Measurements from ENCODE around the gene RMP24.
A peak's percentile ranks its signal among the peaks of the same experiment; 100 is the strongest.

Gene RMP24

GRCh38 chr18:35949090-35949489 is 23.4 kb upstream of the RMP24 start:
- no peaks in the 10 kb centered on the region for H3K27me3 ChIP-seq (ENCODE audit: insufficient read depth, low read length, poor library complexity, severe bottlenecking)
- no peaks in the 10 kb centered on the region for H3K79me2 ChIP-seq (ENCODE audit: insufficient read depth, low read length)
- TF ChIP-seq CTCF (conservative IDR thresholded peaks at IDR 0.05; ENCODE audit: low read length) (no peak), EZH2phosphoT487 (IDR thresholded peaks at IDR 0.05; ENCODE audit: borderline replicate concordance) (no peak)
- H3K9ac ChIP-seq (ENCODE audit: low read depth, low read length, poor library complexity, severe bottlenecking): no peak overlapping the region
- no peaks in the 10 kb centered on the region for H3F3A ChIP-seq (ENCODE audit: low read depth)
- no peak overlapping the region for H3K4me2 ChIP-seq (ENCODE audit: low read depth, low read length, poor library complexity, severe bottlenecking)
- H3K9me2 ChIP-seq (replicated peaks; ENCODE audit: low read depth, low read length): no peaks in the 10 kb centered on the region
- no peaks in the 10 kb centered on the region for H3K4me1 ChIP-seq (ENCODE audit: insufficient read depth, low read length, poor library complexity, severe bottlenecking)
- H4K20me1 ChIP-seq (ENCODE audit: insufficient read depth, low read length, poor library complexity, severe bottlenecking): no peaks in the 10 kb centered on the region
- H3K9me3 ChIP-seq (ENCODE audit: insufficient read depth, low read depth, low read length): no peaks in the 10 kb centered on the region
- H2AFZ ChIP-seq (ENCODE audit: low read length): no peak overlapping the region
- H3K4me3 ChIP-seq (ENCODE audit: low read length, poor library complexity, severe bottlenecking): no peak overlapping the region
- H3K36me3 ChIP-seq (ENCODE audit: insufficient read depth, low read length): no peaks in the 10 kb centered on the region

- H3K9ac ChIP-seq (ENCODE audit: low read depth, low read length, poor library complexity, severe bottlenecking): no peak overlapping the region
- TF ChIP-seq EZH2phosphoT487 (IDR thresholded peaks at IDR 0.05; ENCODE audit: borderline replicate concordance) (no peak), CTCF (conservative IDR thresholded peaks at IDR 0.05; ENCODE audit: low read length) (peak; percentile 87)
These were observed 22.4 kb upstream of the RMP24 start for GRCh38 chr18:35949903-35950627.

GRCh38 chr18:35950628-35950982 is 21.9 kb upstream of the RMP24 start:
- Histone ChIP-seq H3K4me3 (ENCODE audit: low read length, poor library complexity, severe bottlenecking) (no peak overlapping the region), H3K36me3 (ENCODE audit: insufficient read depth, low read length) (no peaks in the 10 kb centered on the region), H3K9me3 (ENCODE audit: insufficient read depth, low read depth, low read length) (no peaks in the 10 kb centered on the region), H3K4me1 (ENCODE audit: insufficient read depth, low read length, poor library complexity, severe bottlenecking) (no peaks in the 10 kb centered on the region), H3K4me2 (ENCODE audit: low read depth, low read length, poor library complexity, severe bottlenecking) (no peak overlapping the region), H2AFZ (ENCODE audit: low read length) (no peak overlapping the region), H3K9ac (ENCODE audit: low read depth, low read length, poor library complexity, severe bottlenecking) (no peak overlapping the region), H4K20me1 (ENCODE audit: insufficient read depth, low read length, poor library complexity, severe bottlenecking) (no peaks in the 10 kb centered on the region), H3K9me2 (replicated peaks; ENCODE audit: low read depth, low read length) (no peaks in the 10 kb centered on the region), H3K79me2 (ENCODE audit: insufficient read depth, low read length) (no peaks in the 10 kb centered on the region), H3F3A (ENCODE audit: low read depth) (no peaks in the 10 kb centered on the region), H3K27me3 (ENCODE audit: insufficient read depth, low read length, poor library complexity, severe bottlenecking) (no peaks in the 10 kb centered on the region)
- TF ChIP-seq EZH2phosphoT487 (IDR thresholded peaks at IDR 0.05; ENCODE audit: borderline replicate concordance) (no peak), CTCF (conservative IDR thresholded peaks at IDR 0.05; ENCODE audit: low read length) (peak; percentile 6; the same call in 1 of the 2 replicates)

More at GRCh38 chr18:35949903-35950627, 22.4 kb upstream of the RMP24 start:
- Histone ChIP-seq H3K4me3 (ENCODE audit: low read length, poor library complexity, severe bottlenecking) (no peak overlapping the region), H3K9me3 (ENCODE audit: insufficient read depth, low read depth, low read length) (no peaks in the 10 kb centered on the region), H3K79me2 (ENCODE audit: insufficient read depth, low read length) (no peaks in the 10 kb centered on the region), H3K36me3 (ENCODE audit: insufficient read depth, low read length) (no peaks in the 10 kb centered on the region), H3K9me2 (replicated peaks; ENCODE audit: low read depth, low read length) (no peaks in the 10 kb centered on the region), H3F3A (ENCODE audit: low read depth) (no peaks in the 10 kb centered on the region), H3K27me3 (ENCODE audit: insufficient read depth, low read length, poor library complexity, severe bottlenecking) (no peaks in the 10 kb centered on the region), H4K20me1 (ENCODE audit: insufficient read depth, low read length, poor library complexity, severe bottlenecking) (no peaks in the 10 kb centered on the region), H2AFZ (ENCODE audit: low read length) (no peak overlapping the region), H3K4me2 (ENCODE audit: low read depth, low read length, poor library complexity, severe bottlenecking) (no peak overlapping the region), H3K4me1 (ENCODE audit: insufficient read depth, low read length, poor library complexity, severe bottlenecking) (no peaks in the 10 kb centered on the region)

All from Loucy (cell line).